ENCODE measurements around the gene IL1A.

- no peak for TF ChIP-seq CTCF (IDR thresholded peaks at IDR 0.05; ENCODE audit: extremely low read depth in 1 of 2, insufficient read depth in 1 of 2, low read depth in 1 of 2, low read length in 2 of 2)
- TF ChIP-seq EZH2 (IDR thresholded peaks at IDR 0.05; ENCODE audit: borderline replicate concordance, low read depth, low read length, severe bottlenecking): no peak
- TF ChIP-seq POLR2AphosphoS5 (IDR thresholded peaks at IDR 0.05; ENCODE audit: insufficient read depth, low read depth, low read length): no peak
- no peak for TF ChIP-seq POLR2A (IDR thresholded peaks at IDR 0.05; ENCODE audit: low read depth, low read length)
- no peak for TF ChIP-seq MYC (IDR thresholded peaks at IDR 0.05; ENCODE audit: low read depth, low read length)
Measured at GRCh38 chr2:112832841-112833638, 48.7 kb upstream of the IL1A start.

All from endothelial cell of umbilical vein (primary cell).